Suppressor macrophage treated with lipopolysaccharide for 4 hours (primary cell): ENCODE results near the gene CBX5.
"Not testable (repeated sequence)": the region's sequence is repeated elsewhere in the genome, so short reads cannot be mapped to it uniquely, and the experiment has no call there.

Source experiments
- DNase-seq: peaks from one replicate; pipeline ENCODE4 v3.0.0-alpha.2; 2020

Gene CBX5

GRCh38 chr12:54279632-54280467 lies at the start of gene CBX5:
Gene CBX5 (minus strand): TSS chr12:54280122. CDS start chr12:54257650, 22,472 bp downstream.
- DNase-seq: peak; percentile 100

- no peak for DNase-seq
Observed at GRCh38 chr12:54328595-54329337, 48.8 kb upstream of the CBX5 start.

GRCh38 chr12:54325442-54326109 lies 45.7 kb upstream of the CBX5 start:
- DNase-seq: not testable (repeated sequence)

GRCh38 chr12:54324617-54325441 lies 44.9 kb upstream of the CBX5 start, which contains the start of gene COPZ1:
Gene COPZ1 (plus strand): TSS chr12:54325131. CDS start chr12:54325164, 33 bp downstream.
- DNase-seq: peak; percentile 99

GRCh38 chr12:54321363-54321762 lies 41.4 kb upstream of the CBX5 start:
- no peak for DNase-seq

- not testable (repeated sequence) for DNase-seq
Observed at GRCh38 chr12:54312309-54312708, 32.4 kb upstream of the CBX5 start.

GRCh38 chr12:54311051-54311450 lies 31.1 kb upstream of the CBX5 start:
- DNase-seq: no peak

GRCh38 chr12:54306925-54307741 lies 27.2 kb upstream of the CBX5 start:
- peak; percentile 92 for DNase-seq

GRCh38 chr12:54304187-54304810 lies 24.4 kb upstream of the CBX5 start:
- DNase-seq: peak; percentile 72

GRCh38 chr12:54303640-54304039 lies 23.7 kb upstream of the CBX5 start:
- DNase-seq: no peak

- DNase-seq: no peak
Observed at GRCh38 chr12:54301428-54302048, 21.6 kb upstream of the CBX5 start.

- peak; percentile 52 for DNase-seq
Observed at GRCh38 chr12:54300732-54301427, 21.0 kb upstream of the CBX5 start, which contains the start of gene NFE2. Gene NFE2 (minus strand): TSS chr12:54301015. CDS start chr12:54295248, 5,767 bp downstream.

GRCh38 chr12:54300225-54300731 lies 20.4 kb upstream of the CBX5 start:
- DNase-seq: no peak

GRCh38 chr12:54299515-54300224 lies 19.7 kb upstream of the CBX5 start:
- DNase-seq: no peak

- no peak for DNase-seq
Observed at GRCh38 chr12:54298904-54299303, 19.0 kb upstream of the CBX5 start.

GRCh38 chr12:54296393-54297099 lies 16.6 kb upstream of the CBX5 start:
- no peak for DNase-seq

- no peak for DNase-seq
Observed at GRCh38 chr12:54294953-54295566, 15.1 kb upstream of the CBX5 start.
